NCI-H128 (cell line): ENCODE data around the gene KCNH1.
"Not testable (repeated sequence)": the region's sequence is repeated elsewhere in the genome, so short reads cannot be mapped to it uniquely, and the experiment has no call there.

Experiments
- DNase-seq: peaks from one replicate; lab custom pipeline; 2025; ENCODE audit not compliant: unreplicated experiment; lab: John Stamatoyannopoulos, UW

The KCNH1 gene

GRCh38 chr1:211011128-211011527 lies 122.8 kb downstream of the KCNH1 start:
- not testable (repeated sequence) for DNase-seq

DNA sequence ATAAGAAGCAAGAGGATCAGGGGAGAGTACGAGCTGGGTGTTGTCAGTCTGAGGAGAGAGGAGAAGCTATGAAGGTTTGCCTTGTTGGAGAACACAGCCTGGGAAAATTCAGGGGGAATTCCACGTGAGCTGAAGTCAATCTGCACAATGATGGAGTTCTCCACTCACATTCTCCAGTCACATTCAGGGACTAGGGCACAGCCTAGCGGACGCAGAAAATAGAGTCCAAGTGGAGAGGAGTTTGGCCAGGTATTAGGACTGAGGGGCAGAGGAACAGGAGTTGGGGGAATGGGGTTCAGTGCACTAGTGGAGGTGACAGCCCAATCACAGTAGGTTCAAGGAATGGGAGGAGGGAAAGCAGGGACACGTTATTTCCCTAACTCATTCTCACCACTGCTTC lies 124.0 kb downstream of the KCNH1 start:
- DNase-seq: no peak

- DNase-seq: no peak
Measured at GRCh38 chr1:211007830-211008229, 126.1 kb downstream of the KCNH1 start.

GRCh38 chr1:210995931-210996330 lies 138.0 kb downstream of the KCNH1 start:
- DNase-seq: not testable (repeated sequence)

GRCh38 chr1:210992837-210993236 lies 141.1 kb downstream of the KCNH1 start:
- DNase-seq: no peak

GRCh38 chr1:210989905-210990304 lies 144.0 kb downstream of the KCNH1 start:
- no peak for DNase-seq

DNA sequence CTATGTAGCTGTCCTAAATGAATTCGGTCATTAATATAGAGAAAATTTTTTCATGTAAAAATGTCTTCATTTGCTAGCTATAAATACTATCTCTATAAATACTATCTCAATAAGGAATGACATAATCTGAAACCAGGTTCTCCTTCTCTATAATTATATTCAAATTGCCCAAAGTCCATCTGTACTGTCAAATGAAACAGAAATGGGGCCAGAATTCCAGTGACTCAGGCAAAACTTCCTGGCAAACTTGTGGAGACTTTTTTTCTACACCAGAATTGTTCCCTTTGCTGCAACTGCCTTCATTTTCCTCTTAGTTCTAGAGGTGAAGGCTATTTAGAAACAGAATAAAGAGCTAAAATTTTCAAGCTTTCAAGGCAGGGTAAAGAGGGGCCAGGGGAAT lies 152.5 kb downstream of the KCNH1 start:
- no peak for DNase-seq

- no peak for DNase-seq
Measured at GRCh38 chr1:210980082-210980481, 153.9 kb downstream of the KCNH1 start.

- no peak for DNase-seq
Measured at GRCh38 chr1:210978974-210979354, 155.0 kb downstream of the KCNH1 start.

DNA sequence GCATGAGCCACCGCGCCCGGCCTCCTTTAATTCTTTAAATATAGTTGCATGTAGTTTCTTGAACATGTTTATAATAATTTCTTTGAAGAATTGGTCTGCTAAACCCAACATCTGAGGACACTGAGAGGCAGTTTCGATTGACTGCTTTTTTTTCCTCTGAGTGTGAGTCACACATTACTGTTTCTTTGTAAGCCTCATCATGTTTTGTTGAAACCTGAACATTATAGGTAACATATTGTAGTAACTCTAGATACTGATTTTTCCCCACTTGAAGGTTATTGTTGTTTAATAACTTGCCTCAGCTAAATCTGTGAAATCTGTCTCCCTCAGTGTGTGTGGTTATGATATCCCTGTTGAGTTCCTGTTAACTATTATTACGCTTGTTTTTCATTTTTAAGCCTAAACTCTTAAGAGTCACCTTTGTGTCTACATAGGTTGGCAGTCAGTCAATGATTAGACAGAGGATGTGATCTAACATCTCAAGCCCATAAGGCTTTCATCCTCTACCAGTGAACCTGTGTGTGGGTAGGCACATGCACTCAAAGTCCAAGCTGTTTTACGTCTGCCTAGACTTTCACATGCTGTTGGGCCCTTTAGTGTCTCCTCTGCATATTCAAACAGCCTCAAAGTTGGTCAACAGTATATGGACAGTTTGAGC lies 155.5 kb downstream of the KCNH1 start:
- no peak for DNase-seq

GRCh38 chr1:210951279-210951678 lies 182.7 kb downstream of the KCNH1 start:
- DNase-seq: no peak

DNA sequence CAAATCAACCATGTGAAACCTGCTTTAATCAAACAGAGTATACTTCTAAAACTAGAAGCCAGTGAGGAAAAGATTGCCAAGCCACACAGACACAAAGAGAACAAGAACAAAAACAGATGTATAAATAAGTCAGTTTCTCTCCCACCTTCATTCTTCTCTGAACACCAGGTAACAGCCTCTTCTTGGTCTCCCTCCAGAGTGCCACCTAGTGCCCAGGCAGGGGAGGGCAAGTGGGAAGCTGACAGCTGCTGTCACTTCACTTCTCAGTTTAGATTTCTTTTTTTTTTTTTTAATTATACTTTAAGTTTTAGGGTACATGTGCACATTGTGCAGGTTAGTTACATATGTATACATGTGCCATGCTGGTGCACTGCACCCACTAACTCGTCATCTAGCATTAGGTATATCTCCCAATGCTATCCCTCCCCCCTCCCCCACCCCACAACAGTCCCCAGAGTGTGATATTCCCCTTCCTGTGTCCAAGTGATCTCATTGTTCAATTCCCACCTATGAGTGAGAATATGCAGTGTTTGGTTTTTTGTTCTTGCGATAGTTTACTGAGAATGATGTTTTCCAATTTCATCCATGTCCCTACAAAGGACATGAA lies 183.9 kb downstream of the KCNH1 start:
- DNase-seq: not testable (repeated sequence)

- no peak for DNase-seq
Measured at GRCh38 chr1:210949489-210949888, 184.5 kb downstream of the KCNH1 start.

GRCh38 chr1:210949039-210949438 lies 184.9 kb downstream of the KCNH1 start:
- no peak for DNase-seq

GRCh38 chr1:210944252-210944651 lies 189.7 kb downstream of the KCNH1 start:
- no peak for DNase-seq

- DNase-seq: no peak
Measured at GRCh38 chr1:210942513-210942912, 191.4 kb downstream of the KCNH1 start.

DNA sequence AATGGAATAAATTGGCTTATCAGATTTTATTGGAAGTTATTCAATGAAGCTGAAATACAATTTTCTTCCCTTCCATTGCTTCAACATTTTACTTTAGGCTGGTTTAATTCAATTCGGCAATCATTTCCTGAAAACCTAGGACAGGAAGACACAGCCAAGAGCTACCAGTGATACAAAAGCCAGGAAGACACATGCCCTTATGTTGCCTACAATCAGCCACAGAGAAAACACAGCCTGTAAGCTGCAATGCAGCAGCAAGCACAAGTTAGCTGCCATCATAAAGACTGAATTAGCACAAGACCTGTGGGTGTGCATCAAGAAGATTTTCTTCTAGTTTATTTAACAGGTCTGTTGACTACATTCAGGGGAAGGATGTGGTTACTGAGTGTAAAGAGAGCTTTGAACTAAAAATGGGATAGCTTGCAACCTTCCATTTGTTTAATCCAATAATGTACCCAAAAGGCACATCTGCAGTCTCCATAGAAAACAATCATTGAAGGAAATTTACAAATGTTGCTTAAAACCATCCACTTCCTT lies 193.8 kb downstream of the KCNH1 start:
- no peak for DNase-seq

- no peak for DNase-seq
Measured at GRCh38 chr1:210938416-210938925, 195.5 kb downstream of the KCNH1 start.

DNA sequence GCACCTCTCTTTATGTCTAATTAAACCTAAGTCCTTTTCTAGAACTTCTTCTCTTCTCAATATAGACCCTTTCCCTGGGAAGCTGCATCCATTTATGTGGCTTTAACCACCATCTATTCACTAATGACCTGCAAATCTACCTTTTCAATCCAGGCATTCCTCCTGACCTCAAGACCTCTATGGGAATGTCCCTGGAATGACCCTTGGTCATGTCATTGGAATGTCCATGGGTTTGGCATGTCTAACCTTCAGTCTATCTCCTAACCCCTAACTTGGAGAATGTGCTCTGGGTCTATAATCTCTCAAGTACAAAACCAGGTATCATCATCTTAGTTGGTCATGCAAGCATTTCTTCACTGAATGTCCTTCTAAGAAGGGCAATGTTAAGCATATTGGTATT lies 196.1 kb downstream of the KCNH1 start:
- no peak for DNase-seq

DNA sequence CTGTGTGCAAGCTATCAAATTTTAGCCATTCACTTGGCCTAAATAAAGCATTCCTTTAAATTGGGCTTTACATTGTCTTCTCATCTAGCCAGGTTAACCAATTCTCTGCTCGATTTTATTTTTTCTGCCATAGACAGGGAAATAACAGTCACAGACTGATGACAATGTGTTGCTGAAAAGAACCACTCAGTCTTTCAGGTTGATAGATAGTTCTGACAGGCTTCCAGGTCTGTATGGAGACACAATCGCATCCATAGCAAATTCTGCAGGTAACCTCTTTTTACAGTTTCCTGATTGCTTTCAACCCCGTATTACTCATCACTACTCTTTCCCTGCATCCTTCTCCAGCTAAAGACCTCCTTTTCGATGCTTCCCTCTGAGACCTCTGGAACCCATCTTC lies 198.0 kb downstream of the KCNH1 start:
- no peak for DNase-seq

DNA sequence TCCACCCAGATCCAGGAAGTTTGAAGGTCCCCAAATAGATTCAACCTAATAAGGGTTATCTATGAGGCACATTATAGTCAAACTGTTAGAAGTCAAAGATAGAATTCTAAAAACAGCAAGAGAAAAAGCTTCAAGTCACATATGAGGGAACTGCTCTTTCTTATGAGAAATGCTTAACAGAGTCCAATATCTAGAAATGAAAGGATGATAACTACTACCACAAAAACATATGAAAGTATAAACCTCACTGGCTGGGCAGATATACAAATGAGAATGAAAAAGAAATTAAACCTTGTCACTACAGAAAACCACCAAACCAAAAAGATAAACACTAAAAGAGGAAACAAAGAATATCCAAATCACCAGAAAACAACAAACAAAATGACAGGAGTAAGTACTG lies 201.8 kb downstream of the KCNH1 start:
- DNase-seq: no peak

- no peak for DNase-seq
Measured at GRCh38 chr1:210922666-210923065, 211.3 kb downstream of the KCNH1 start.
